ENCODE measurements around the gene PFKM.
"Not testable (repeated sequence)": the region's sequence is repeated elsewhere in the genome, so short reads cannot be mapped to it uniquely, and the experiment has no call there.

The PFKM gene

DNA sequence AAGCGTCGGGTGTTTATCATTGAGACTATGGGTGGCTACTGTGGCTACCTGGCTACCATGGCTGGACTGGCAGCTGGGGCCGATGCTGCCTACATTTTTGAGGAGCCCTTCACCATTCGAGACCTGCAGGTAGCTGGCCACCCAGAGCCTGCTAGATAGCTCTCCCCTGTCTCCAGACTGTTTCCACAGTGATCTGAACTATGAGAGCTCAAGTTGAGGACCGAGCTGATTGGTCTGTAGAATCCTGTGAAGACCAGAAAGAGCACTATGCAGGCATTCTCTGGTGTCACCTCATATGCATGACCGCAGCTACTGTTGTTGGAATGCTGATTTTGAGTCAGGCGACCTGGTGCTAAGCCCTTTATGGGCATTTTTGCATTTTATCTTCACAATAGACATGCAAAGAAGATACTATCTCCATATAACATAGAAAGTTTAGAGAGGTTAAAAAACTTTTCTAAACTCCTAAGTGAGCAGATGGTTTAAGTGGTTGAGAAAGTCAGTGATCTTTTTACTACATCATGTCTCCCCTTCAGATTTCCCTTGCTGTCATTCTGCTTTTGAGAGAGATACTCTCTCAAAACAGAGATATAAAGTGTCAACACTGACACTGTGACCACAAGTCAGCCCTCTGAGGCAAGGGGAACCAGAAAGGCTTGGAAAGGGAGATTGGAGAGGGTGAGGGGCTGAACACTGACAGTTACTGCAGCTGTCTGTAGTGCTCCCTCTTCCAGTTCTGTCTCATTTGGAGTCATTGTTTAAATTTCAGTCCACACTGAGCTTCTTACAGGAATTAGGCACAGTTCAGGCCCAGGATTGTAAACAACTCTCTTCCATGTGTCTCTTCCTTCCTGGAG is 23.9 kb downstream of the PFKM start:
- in situ Hi-C loops (cut with HindIII; ENCODE audit: low pct_ligation_motif_present, low pct_unique_long_range_greater_than_20kb, low sequenced_read_pairs): no loop called here
- no peak for DNase-seq

DNA sequence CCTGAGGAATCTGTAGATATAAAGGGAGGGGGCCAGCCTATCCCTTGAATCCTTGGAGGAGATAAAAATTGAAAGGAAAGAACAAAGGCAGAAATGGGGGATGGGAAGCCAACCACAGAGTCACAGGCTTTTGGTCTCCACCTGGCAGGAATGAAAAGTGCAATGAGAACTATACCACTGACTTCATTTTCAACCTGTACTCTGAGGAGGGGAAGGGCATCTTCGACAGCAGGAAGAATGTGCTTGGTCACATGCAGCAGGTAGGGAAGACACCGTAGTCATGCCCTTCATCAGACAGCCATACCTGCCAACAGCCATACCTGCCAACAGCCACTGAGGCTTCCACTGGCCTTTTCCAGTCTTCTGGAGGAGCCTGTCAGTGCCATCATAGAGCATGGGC is 24.7 kb downstream of the PFKM start:
- in situ Hi-C loops (cut with HindIII; ENCODE audit: low pct_ligation_motif_present, low pct_unique_long_range_greater_than_20kb, low sequenced_read_pairs): no loop called here

DNA sequence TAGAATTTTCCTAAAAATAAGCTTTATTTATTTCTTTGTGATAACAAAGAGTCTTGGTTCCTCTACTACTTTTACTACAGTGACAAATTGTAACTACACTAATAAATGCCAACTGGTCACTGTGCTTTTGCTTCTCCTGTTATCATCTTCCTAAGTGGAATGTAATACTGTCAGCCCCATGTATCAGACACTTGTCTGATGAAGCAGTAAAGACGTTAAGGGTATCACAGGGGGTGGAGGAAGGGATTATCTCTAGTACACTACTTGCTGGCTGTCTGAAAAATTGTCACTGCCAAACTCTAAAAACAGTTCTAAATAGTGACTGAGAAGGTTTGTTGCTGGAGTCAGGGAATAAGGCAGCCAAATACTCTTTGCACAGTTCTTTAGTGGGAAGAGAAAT is 26.8 kb downstream of the PFKM start:
- no peak for DNase-seq
- in situ Hi-C loops (cut with HindIII; ENCODE audit: low pct_ligation_motif_present, low pct_unique_long_range_greater_than_20kb, low sequenced_read_pairs): no loop called here

More for the DNA sequence above, 24.7 kb downstream of the PFKM start:
- DNase-seq: no peak

DNA sequence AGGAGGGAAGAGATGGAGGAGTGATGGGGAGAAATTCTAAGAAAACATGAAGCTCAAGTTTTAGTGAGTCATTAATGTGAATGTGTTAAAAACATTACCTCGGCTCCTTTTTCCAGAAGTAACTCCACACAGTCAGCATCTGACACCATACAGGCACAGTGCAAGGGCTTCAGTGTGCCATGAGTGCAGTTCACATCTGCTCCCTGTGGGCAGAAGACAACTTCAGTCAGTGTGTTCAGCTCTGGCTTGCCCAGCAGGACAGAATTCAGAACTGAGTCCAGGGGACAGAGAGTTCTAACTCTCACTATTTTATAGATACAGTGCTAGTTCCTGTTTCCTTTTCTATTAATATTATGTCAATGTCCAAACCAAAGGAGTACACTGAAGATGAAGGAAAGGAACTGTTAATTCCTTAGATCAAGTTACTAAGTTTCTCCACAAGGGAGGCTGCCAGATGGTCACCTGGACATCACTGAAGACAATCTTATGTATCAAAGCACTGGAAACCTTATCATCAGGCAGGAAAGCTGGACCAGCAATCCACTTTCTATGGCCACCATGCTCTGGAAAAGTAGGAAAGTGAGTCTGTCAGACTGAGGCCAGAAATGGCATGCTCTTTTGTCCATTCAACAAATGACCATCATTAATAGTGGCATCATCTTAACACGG is 32.1 kb downstream of the PFKM start:
- in situ Hi-C loops (cut with HindIII; ENCODE audit: low pct_ligation_motif_present, low pct_unique_long_range_greater_than_20kb, low sequenced_read_pairs): no loop called here
- no peak for DNase-seq

DNA sequence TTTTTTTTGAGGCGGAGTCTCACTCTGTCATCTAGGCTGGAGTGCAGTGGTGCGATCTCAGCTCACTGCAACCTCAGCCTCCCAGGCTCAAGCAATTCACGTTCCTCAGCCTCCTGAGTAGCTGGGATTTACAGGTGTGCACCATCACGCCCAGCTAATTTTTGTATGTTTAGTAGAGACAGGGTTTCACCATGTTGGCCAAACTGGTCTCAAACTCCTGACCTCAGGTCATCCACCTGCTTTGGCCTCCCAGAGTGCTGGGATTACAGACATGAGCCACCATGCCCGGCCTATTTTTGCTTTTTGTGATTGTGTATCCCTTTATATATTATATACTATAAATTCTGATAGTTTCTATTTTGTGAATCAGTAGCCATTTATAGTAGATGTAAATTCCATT is 36.6 kb downstream of the PFKM start:
- in situ Hi-C loops (cut with HindIII; ENCODE audit: low pct_ligation_motif_present, low pct_unique_long_range_greater_than_20kb, low sequenced_read_pairs); DNase-seq: not testable (repeated sequence)

DNA sequence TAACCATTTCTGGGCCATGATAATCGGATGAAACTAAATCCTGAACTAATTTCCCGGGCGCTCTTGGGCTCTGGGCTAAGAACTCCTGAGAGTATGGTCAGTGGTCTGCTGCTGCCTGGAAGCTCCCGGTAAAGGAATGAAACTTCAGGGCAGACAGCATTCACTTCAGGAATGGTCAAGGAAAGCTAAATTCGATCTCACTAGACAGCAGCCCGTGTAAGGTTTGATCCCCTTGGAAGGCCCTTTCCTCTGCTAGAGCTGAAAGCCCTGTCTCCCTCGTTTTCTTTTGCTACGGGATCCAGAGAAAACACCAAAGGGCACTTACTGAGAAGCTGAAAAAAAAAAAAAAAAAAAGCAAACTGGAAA is 37.5 kb downstream of the PFKM start:
- DNase-seq: no peak
- in situ Hi-C loops (cut with HindIII; ENCODE audit: low pct_ligation_motif_present, low pct_unique_long_range_greater_than_20kb, low sequenced_read_pairs): no loop called here

DNA sequence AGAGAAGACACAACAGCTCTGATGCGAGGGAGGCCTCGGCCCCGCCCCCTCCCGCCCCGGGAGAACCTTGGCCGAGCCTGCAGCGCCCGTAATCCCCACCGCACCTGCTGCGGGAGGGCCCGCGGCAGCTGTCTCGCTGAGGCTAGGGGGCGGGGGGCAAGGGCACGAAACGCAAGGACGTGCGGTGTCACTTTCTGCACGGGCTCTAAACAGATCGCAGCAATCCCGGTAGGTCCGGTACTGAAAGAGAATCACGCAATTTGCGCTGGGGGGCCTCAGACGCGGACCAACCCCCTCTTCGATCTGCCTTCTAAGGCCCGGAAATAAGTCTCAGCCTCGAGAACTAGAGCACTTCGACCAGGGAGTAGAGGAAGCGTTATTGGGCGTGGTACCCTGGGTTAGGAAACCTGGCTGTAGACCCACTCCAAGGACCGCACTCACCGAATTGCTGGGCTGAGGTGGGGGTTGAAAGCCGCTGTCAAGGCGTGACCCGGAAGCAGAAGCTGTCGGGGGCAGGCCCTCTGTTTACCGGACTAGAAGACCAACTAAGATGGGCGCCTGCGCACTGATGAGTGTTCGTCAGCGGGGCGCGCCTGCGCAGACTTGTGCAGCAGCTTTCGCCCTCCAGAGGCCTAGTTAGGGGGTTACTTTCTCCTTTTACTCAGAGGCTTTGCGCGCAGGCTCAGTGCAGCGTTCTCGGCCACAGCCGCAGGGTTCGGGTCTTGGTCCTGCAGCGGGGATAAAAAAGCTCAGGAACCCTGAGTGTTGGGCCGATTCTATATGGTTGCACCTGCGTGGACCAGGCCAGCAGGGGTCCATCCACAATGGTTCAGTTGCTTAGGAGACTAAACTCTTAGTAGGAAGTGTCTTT is 38.1 kb downstream of the PFKM start, which contains the start of gene ASB8:
Gene ASB8, minus strand, starts transcription at position 498 of the 871 bp plus-strand sequence. CDS start 4,019 bp downstream, outside the sequence.
- in situ Hi-C loops (cut with HindIII; ENCODE audit: low pct_ligation_motif_present, low pct_unique_long_range_greater_than_20kb, low sequenced_read_pairs): no loop called here
- peak; percentile 100 for DNase-seq

DNA sequence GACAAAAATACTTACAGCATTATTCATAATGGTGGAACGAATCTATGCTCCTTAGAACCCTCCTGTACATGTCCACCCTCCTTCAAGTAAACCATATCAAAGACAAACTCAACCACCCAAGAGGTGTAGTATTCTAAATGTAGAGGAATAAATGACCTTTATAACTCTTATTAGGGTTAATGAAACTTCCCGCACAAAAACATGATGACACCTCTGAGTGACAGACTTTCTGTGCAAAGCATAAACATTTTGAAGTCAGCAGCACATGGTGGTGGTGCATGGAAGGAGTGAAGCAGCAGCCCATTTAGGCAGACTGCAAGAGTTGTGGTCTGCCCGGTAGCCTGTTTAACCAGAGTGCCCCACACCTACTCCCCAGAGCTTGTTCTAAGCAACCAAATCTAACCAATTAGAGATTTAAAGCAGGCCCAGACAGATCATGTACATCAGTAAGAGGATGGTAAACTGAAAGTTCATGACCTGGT is 38.8 kb downstream of the PFKM start:
- in situ Hi-C loops (cut with HindIII; ENCODE audit: low pct_ligation_motif_present, low pct_unique_long_range_greater_than_20kb, low sequenced_read_pairs): no loop called here
- no peak for DNase-seq

DNA sequence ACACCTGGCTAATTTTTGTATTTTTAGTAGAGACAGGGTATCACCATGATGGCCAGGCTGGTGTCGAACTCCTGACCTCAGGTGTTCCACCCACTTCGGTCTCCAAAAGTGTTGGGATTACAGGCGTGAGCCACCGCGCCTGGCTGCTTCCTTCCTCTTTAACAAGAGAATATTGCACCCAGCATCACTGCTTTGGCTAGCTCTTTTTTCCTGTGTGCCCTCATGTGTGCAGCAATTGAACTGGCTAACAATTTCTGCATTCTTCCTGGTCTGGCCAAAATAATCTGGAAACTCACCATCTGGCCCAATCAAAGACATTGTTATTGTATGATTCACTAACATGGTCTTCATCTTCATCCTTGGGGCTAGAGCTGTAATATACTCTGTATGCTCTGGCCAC is 40.9 kb downstream of the PFKM start:
- no peak for DNase-seq
- in situ Hi-C loops (cut with HindIII; ENCODE audit: low pct_ligation_motif_present, low pct_unique_long_range_greater_than_20kb, low sequenced_read_pairs): no loop called here

DNA sequence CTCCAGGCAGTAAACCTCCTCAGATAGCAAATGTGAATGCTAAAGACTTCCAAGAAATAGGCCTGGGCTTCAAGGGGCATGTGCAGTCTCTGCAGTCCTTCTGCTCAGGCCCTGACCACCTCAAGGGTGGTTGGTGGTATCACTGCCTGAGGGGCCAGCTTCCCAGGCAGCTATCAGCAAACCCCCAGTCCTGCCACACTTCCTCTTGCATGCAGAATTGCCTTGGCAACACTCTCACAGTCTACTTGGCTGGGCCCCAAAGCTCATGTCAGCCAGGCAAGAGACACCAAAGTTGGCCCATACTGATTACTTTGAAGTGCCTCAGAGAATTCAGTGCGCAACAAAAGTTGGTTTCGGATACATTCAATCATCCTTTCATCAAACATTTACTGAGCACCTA is 41.6 kb downstream of the PFKM start:
- DNase-seq: no peak
- in situ Hi-C loops (cut with HindIII; ENCODE audit: low pct_ligation_motif_present, low pct_unique_long_range_greater_than_20kb, low sequenced_read_pairs): no loop called here

DNA sequence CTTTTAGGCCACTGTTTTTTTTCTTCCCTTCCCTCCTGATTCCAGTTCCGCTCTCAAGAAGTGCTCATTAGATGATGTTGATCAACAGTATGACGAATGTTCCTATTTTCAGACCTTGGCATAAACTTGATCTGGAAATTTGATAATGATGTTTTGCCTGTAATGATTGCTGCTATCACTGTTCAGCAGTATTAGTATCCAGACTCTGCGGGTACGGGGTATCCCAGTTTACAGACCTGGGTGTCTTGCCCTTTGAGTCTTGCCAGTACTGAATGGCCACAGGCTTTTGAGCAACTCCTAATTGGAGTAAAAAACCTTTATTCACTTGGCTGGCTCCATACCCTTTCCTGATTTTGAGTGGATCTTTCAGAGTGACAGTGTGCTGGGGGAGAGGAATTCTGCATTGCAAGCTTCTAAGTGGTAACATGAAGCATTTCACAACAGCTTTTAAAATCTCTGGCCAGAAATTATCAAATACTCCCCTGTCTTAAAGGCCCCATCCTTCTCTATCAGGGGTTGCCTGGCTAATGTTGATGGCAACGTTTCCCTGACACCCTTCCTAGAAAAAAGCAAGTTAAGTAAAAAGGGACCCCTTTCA is 44.1 kb downstream of the PFKM start:
- no peak for DNase-seq
- in situ Hi-C loops (cut with HindIII; ENCODE audit: low pct_ligation_motif_present, low pct_unique_long_range_greater_than_20kb, low sequenced_read_pairs): no loop called here

DNA sequence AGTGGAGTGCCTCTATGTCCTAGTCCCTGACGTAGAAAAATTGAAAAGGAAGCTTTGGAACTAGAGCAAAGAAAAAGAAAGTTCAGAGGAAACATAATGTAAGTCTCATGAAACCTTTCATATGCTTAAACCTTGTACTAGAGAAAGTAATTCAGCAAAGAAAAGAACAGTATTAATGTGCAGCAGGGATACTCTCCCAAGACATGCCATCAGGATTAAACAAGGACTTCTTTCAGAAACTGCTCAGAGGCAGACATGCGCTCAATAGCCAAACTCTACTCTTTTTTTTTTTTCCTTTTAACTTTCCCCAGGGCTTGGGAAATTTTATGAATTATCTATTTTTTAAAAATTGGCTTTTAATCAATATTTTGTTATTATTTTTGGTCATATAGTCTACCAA is 45.3 kb downstream of the PFKM start:
- in situ Hi-C loops (cut with HindIII; ENCODE audit: low pct_ligation_motif_present, low pct_unique_long_range_greater_than_20kb, low sequenced_read_pairs): no loop called here
- DNase-seq: no peak

DNA sequence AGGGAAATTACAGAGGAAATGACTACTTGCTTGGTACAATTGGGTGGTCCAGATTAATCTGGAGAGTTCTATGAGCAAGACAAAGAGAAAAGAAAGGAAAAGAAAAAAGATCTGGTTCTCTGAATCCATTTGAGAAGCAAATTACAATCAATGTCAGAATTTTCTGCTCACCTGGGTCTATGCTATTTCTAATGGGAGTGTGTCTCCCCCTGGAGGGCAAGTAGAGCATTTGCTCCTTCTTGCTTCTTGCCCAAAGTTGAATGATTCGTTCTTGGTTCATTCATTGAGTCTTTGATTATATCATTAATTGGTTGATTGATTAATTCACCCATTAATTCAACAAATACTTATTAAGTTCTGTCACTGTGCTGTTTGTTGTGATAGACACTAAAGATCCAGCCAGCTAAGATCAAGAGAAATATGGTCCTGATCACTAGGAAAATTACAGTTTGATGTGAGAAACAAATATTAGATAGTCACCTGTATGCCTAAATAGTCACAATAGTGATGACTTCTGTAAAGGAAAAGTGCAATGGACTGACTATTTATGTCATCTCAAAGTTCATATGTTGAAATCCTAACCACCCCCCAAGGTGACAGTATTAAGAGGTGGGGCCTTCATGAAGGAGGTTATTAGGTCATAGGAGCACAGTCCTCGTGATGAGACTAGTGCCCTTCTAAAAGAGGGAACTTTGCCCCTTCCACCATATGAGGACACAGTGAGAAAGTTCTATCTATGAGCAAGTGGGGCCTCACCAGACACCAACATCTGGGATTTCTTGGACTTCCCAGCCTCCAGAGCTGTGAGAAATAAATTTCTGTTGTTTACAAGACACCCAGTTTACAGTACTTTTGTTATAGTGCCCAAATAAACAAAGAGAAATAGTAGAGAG is 46.2 kb downstream of the PFKM start:
- DNase-seq: peak; percentile 70
- in situ Hi-C loops (cut with HindIII; ENCODE audit: low pct_ligation_motif_present, low pct_unique_long_range_greater_than_20kb, low sequenced_read_pairs): no loop called here

DNA sequence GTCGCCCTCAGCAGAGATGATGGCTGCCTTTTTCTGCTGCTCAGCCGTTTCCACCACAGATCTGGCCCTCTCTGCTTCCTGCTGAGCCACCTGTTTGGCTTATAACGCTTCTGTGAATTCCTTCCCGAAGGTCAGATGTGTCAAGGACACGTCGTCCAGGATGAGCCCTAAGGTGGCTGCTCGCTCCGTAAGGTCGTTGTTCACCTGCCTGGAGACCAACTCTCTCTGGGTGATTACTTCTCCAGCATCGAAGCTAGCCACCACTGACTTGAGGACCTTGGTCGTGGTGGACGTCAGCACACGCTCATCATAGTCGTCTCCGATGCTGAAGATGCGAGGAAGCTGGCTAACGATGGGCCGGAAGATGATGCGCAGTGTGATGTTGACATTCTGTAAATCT is 49.8 kb downstream of the PFKM start:
- no peak for DNase-seq
- in situ Hi-C loops (cut with HindIII; ENCODE audit: low pct_ligation_motif_present, low pct_unique_long_range_greater_than_20kb, low sequenced_read_pairs): no loop called here

DNA sequence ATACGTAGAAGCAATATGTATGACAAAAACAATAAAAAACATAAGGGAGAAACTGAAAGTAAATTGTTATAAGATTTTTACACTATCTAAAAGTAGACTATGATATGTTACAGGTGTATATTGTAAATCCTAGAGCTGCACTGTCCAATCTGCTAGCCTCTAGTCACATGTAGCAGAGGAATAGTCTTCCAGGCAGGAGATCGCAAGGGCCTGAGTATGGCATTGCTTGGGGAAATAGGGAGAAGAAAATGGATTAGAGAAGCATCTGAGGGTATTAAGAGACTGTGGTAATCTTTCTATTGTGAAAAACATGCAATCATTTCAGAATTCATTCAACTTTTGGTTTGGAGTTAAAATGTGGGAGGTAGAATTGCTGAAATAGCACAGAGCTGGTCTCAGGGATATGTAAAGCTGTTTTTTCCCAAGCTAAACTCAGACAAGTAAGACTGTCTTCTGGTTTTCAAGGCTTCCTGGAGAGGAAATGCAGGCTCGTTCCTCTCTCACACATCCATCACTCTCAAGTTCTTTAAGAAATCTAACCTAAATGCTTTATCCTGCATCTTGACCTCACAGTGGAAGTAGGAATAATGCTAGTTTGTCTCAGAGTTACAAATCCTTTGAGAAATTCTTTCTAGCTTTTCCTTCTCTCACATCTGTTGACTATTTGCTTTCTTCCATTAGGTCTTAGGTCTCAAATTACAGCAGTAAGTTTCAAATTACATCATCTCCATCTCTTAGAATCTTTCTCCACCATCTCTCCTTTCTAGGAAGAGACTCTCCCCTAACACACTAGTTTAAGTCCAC is 56.7 kb downstream of the PFKM start:
- in situ Hi-C loops (cut with HindIII; ENCODE audit: low pct_ligation_motif_present, low pct_unique_long_range_greater_than_20kb, low sequenced_read_pairs): no loop called here
- no peak for DNase-seq

DNA sequence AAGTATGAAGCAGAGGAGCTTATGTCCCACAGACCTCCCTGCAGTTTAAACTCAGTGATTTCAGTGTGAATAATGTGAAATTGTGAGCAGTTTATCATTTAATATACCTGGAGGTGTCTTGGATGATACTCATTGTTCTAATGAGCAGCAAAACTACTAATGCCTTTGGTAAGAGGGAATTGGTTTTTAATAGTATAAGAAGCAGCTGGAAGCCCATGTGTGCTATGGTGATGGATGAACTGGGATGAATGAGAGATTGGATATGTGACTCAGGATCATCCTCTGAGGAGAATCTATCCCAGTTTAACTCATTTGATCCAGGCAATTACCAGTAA is 57.2 kb downstream of the PFKM start:
- in situ Hi-C loops (cut with HindIII; ENCODE audit: low pct_ligation_motif_present, low pct_unique_long_range_greater_than_20kb, low sequenced_read_pairs): no loop called here
- no peak for DNase-seq

DNA sequence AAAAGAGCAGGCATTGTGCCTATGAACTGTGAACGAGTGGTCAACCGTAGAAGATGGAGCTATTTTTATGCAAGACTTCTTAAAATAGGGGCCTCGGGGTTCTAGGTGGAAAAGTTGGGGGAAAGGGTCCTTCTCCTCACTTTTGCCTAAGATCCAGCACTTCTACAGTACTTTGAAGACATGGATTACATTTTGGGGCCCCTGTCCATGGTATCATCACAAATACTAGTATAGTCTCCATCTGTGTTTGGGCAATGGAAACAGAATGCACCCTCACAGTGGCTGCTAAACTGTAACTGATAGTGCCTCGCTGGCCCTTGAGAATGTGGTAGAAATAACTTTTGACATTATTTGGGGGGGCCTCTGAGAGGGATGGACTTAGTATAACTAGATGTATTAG is 58.8 kb downstream of the PFKM start:
- in situ Hi-C loops (cut with HindIII; ENCODE audit: low pct_ligation_motif_present, low pct_unique_long_range_greater_than_20kb, low sequenced_read_pairs): no loop called here

More for the DNA sequence above, 58.8 kb downstream of the PFKM start:
- no peak for DNase-seq

All from ACHN (cell line).